Measurements from ENCODE around the gene TMEM131L. TPM values are rescaled to one million over a fixed set of nuclear protein-coding genes. Genes with fewer than 3 reads are reported as not detected.

TMEM131L gene
- total RNA-seq, 1 experiment from 2014 or later = 19.7 TPM

- no peaks in the 10 kb centered on the region for H3K36me3 ChIP-seq (ENCODE audit: control insufficient read depth in 1 of 2, insufficient read depth in 2 of 2, low read length in 2 of 2)
- POLR2A ChIA-PET = no interaction called here
- H3K27me3 ChIP-seq (ENCODE audit: insufficient read depth, low read length) = no peaks in the 10 kb centered on the region
- H4K20me1 ChIP-seq (ENCODE audit: insufficient read depth) = no peaks in the 10 kb centered on the region
- ATAC-seq = no peak
- TF ChIP-seq POLR2A (IDR thresholded peaks at IDR 0.05; ENCODE audit: borderline replicate concordance, extremely low read depth, insufficient read depth, insufficient read length) = no peak
- TF ChIP-seq, protein P1, sequence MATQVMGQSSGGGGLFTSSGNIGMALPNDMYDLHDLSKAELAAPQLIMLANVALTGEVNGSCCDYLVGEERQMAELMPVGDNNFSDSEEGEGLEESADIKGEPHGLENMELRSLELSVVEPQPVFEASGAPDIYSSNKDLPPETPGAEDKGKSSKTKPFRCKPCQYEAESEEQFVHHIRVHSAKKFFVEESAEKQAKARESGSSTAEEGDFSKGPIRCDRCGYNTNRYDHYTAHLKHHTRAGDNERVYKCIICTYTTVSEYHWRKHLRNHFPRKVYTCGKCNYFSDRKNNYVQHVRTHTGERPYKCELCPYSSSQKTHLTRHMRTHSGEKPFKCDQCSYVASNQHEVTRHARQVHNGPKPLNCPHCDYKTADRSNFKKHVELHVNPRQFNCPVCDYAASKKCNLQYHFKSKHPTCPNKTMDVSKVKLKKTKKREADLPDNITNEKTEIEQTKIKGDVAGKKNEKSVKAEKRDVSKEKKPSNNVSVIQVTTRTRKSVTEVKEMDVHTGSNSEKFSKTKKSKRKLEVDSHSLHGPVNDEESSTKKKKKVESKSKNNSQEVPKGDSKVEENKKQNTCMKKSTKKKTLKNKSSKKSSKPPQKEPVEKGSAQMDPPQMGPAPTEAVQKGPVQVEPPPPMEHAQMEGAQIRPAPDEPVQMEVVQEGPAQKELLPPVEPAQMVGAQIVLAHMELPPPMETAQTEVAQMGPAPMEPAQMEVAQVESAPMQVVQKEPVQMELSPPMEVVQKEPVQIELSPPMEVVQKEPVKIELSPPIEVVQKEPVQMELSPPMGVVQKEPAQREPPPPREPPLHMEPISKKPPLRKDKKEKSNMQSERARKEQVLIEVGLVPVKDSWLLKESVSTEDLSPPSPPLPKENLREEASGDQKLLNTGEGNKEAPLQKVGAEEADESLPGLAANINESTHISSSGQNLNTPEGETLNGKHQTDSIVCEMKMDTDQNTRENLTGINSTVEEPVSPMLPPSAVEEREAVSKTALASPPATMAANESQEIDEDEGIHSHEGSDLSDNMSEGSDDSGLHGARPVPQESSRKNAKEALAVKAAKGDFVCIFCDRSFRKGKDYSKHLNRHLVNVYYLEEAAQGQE (IDR thresholded peaks at IDR 0.05; ENCODE audit: low read depth) = no peak
- no peak for TF ChIP-seq CTCF (IDR thresholded peaks at IDR 0.05 in 2 of 3, conservative IDR thresholded peaks at IDR 0.05 in 1 of 3; ENCODE audit: borderline replicate concordance in 1 of 3, insufficient read depth in 1 of 3, low read depth in 2 of 3, low read length in 2 of 3)
- TF ChIP-seq POLR2AphosphoS5 (IDR thresholded peaks at IDR 0.05; ENCODE audit: low read depth, low read length) = no peak
- TF ChIP-seq, protein P2, sequence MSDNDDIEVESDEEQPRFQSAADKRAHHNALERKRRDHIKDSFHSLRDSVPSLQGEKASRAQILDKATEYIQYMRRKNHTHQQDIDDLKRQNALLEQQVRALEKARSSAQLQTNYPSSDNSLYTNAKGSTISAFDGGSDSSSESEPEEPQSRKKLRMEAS (IDR thresholded peaks at IDR 0.05) = no peak
- no peak for TF ChIP-seq TCF7L2 (IDR thresholded peaks at IDR 0.05; ENCODE audit: borderline replicate concordance, extremely low read depth, insufficient read depth, insufficient read length)
- TF ChIP-seq ELF1 (IDR thresholded peaks at IDR 0.05; ENCODE audit: borderline replicate concordance, low read depth) = no peak
- TF ChIP-seq, protein P3, sequence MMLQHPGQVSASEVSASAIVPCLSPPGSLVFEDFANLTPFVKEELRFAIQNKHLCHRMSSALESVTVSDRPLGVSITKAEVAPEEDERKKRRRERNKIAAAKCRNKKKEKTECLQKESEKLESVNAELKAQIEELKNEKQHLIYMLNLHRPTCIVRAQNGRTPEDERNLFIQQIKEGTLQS (IDR thresholded peaks at IDR 0.05) = no peak
- no peak for TF ChIP-seq ZNF274 (IDR thresholded peaks at IDR 0.05; ENCODE audit: low read depth, low read length)
- no peak for TF ChIP-seq EZH2phosphoT487 (IDR thresholded peaks at IDR 0.05; ENCODE audit: borderline replicate concordance)
- no peak for TF ChIP-seq SRF (IDR thresholded peaks at IDR 0.05; ENCODE audit: low read depth)
- no peak for TF ChIP-seq RAD21 (IDR thresholded peaks at IDR 0.05; ENCODE audit: low read depth)
- TF ChIP-seq CEBPB (IDR thresholded peaks at IDR 0.05; ENCODE audit: low read depth) = no peak
- no peak for TF ChIP-seq SIN3A (IDR thresholded peaks at IDR 0.05; ENCODE audit: low read depth)
- no peak for TF ChIP-seq YY1 (IDR thresholded peaks at IDR 0.05; ENCODE audit: extremely low read depth, insufficient replicate concordance, low read depth, low read length)
- TF ChIP-seq EGR1 (IDR thresholded peaks at IDR 0.05; ENCODE audit: low read depth) = no peak
- TF ChIP-seq FOSL1 (IDR thresholded peaks at IDR 0.05; ENCODE audit: low read depth) = no peak
- TF ChIP-seq CBX3 (IDR thresholded peaks at IDR 0.05; ENCODE audit: low read depth) = no peak
- TF ChIP-seq JUND (IDR thresholded peaks at IDR 0.05) = no peak
- TF ChIP-seq ZBTB33 (IDR thresholded peaks at IDR 0.05; ENCODE audit: extremely low read depth, insufficient replicate concordance, low read length) = no peak
- no peak overlapping the region for H3K4me2 ChIP-seq (ENCODE audit: low read length)
- H3K4me3 ChIP-seq (replicated peaks in 1 of 2; ENCODE audit: low read depth in 1 of 2, low read length in 2 of 2) = no peak overlapping the region
- H2AFZ ChIP-seq (ENCODE audit: low read depth, low read length, poor library complexity, severe bottlenecking) = no peak overlapping the region
- no peaks in the 10 kb centered on the region for H3K79me2 ChIP-seq (ENCODE audit: insufficient read depth, low read length)
- no peak overlapping the region for H3K27ac ChIP-seq (ENCODE audit: low read depth, low read length)
- RAD21 ChIA-PET (ENCODE audit: low non-redundant PET in 1 of 2, low total read pairs in 2 of 2, uncharacterized antibody in 2 of 2, unreplicated experiment in 2 of 2) = no interaction called here
- BruUV-seq (replicated peaks) = no TSS peak
- H3K4me1 ChIP-seq (ENCODE audit: control insufficient read depth in 1 of 2, insufficient read depth in 2 of 2, low read length in 2 of 2) = 0 out of 4 replicates have a peak, but pooled peaks cover 0 to 2% of the 10 kb centered on the region in 2 experiments
- no peaks in the 10 kb centered on the region for H3K9me3 ChIP-seq (ENCODE audit: control insufficient read depth in 1 of 2, insufficient read depth in 1 of 2, low read depth in 1 of 2, low read length in 2 of 2)
- H3K9ac ChIP-seq (ENCODE audit: low read length) = no peak overlapping the region
- H3K9me2 ChIP-seq (ENCODE audit: insufficient read depth) = no peaks in the 10 kb centered on the region
- no peak for DNase-seq (ENCODE audit: low read depth, low spot score)
- CTCF ChIA-PET = no interaction called here
- intact Hi-C loops (cut with micrococcal nuclease) = no loop called here
These were observed 87.1 kb downstream of the TMEM131L start for GRCh38 chr4:153553155-153553818.
